K562 (cell line): Measurements from ENCODE around the gene TRMT10A. TPM values are rescaled to one million over a fixed set of nuclear protein-coding genes. Genes with fewer than 3 reads are reported as not detected.

Source experiments
- ATAC-seq: fragments of 200-7000 bp; cut with Tn5 transposase; 3 replicates; pipeline ENCODE4 v1.9.1; 2020; ENCODE audit warnings: moderate library complexity
- BruUV-seq: library from RNA; stranded (reverse); fragments of 400-500 nt; replicated peaks from 2 replicates; lab custom pipeline; 2021; lab: Mats Ljungman, UMichigan
- CTCF ChIA-PET: fragments of 300-600 bp; formaldehyde crosslinking; extraction: SDS; loops from one replicate; lab custom pipeline; 2021; ENCODE audit warnings: low intra/inter-chr PET ratio; lab: Yijun Ruan, JAX
- POLR2A ChIA-PET: fragments of 300-600, 350-650 bp; sonication (Branson Sonifier 250); formaldehyde crosslinking; extraction: SDS; loops from one replicate; lab custom pipeline; 2021; ENCODE audit warnings: antibody characterized with exemption, inconsistent platforms; lab: Yijun Ruan, JAX
- DNase-seq, 4 experiments: peaks; one replicate each; pipeline versions ENCODE4 v3.0.0 to v3.0.0-alpha.2; 2011 to 2018; ENCODE audit warnings: low spot score in 3 of 4, mixed read lengths in 3 of 4; ENCODE audit errors: extremely low read depth in 1 of 4
- FAIRE-seq: peaks from 2 replicates; lab custom pipeline; 2011; peaks lifted over from hg19 to GRCh38; lab: Jason Lieb, UNC
- H2AFZ ChIP-seq: 2 replicates; pipeline ENCODE4 v1.6.0; 2011; ENCODE audit warnings: low read depth, low read length, control low read depth, inconsistent platforms
- H3K27ac ChIP-seq: fragments of 200-600 bp; 3 replicates; pipeline ENCODE4 v1.8.0; 2011; ENCODE audit warnings: low read depth, mild to moderate bottlenecking, control low read depth, inconsistent platforms, low read length, moderate library complexity, mixed read lengths; ENCODE audit errors: extremely low read depth
- H3K27me3 ChIP-seq, 2 experiments: fragments of 300-600 bp in 1 of 2; 2 replicates in 1 of 2; 3 replicates in 1 of 2; pipeline versions ENCODE4 v1.6.0 to v1.8.0; 2011; ENCODE audit warnings: inconsistent platforms in 2 of 2, low read length in 2 of 2, mild to moderate bottlenecking in 1 of 2, mixed read lengths in 1 of 2, moderate library complexity in 1 of 2; ENCODE audit not compliant: control insufficient read depth in 2 of 2, insufficient read depth in 2 of 2
- H3K36me3 ChIP-seq: fragments of 300-600 bp; 3 replicates; pipeline ENCODE4 v1.8.0; 2011; ENCODE audit warnings: mild to moderate bottlenecking, low read length, inconsistent platforms; ENCODE audit not compliant: control insufficient read depth, insufficient read depth
- H3K4me1 ChIP-seq, 2 experiments: fragments of 200-600 bp in 1 of 2; replicated peaks in 1 of 2; 2 replicates in 1 of 2; 3 replicates in 1 of 2; pipeline versions ENCODE4 v1.5.1 to v1.8.0; 2011; ENCODE audit warnings: inconsistent platforms in 2 of 2, low read length in 2 of 2, mild to moderate bottlenecking in 1 of 2, mixed read lengths in 1 of 2, moderate library complexity in 1 of 2; ENCODE audit not compliant: control insufficient read depth in 2 of 2, insufficient read depth in 2 of 2
- H3K4me2 ChIP-seq: 2 replicates; pipeline ENCODE4 v1.6.1; 2011; ENCODE audit warnings: low read length, control low read depth, inconsistent platforms, mixed read lengths; ENCODE audit not compliant: insufficient read depth
- H3K4me3 ChIP-seq: fragments of 200-600 bp; sonication (generic), shearing (Covaris generic); 2 replicates; pipeline ENCODE4 v1.5.1; 2016; ENCODE audit warnings: control low read depth, inconsistent platforms
- H3K79me2 ChIP-seq: fragments of 200-600 bp; 3 replicates; pipeline ENCODE4 v1.8.0; 2011; ENCODE audit warnings: low read length, inconsistent platforms; ENCODE audit not compliant: control insufficient read depth, insufficient read depth
- H3K9ac ChIP-seq, 2 experiments: 2 replicates each; pipeline versions ENCODE4 v1.6.0 to v1.6.1; 2011; ENCODE audit warnings: low read depth in 2 of 2, low read length in 2 of 2, control low read depth in 1 of 2, inconsistent platforms in 1 of 2, mild to moderate bottlenecking in 1 of 2, mixed read lengths in 1 of 2; ENCODE audit not compliant: insufficient read depth in 1 of 2
- H3K9me1 ChIP-seq: one replicate; pipeline ENCODE4 v1.6.0; 2011; ENCODE audit warnings: inconsistent platforms, mild to moderate bottlenecking, low read length, moderate library complexity; ENCODE audit not compliant: control insufficient read depth, insufficient read depth
- H3K9me3 ChIP-seq: replicated peaks from 2 replicates; pipeline ENCODE4 v1.5.1; 2011; ENCODE audit warnings: low read depth, low read length, inconsistent platforms; ENCODE audit not compliant: control insufficient read depth, insufficient read depth
- H4K20me1 ChIP-seq: replicated peaks from 2 replicates; pipeline ENCODE4 v1.6.1; 2011; ENCODE audit warnings: low read length, inconsistent platforms, mixed read lengths; ENCODE audit not compliant: control insufficient read depth, insufficient read depth
- CBFA2T3 ChIP-seq: fragments of 450-650 bp; IDR thresholded peaks from 2 replicates; pipeline ENCODE4 v1.6.1; 2017
- ETS2 ChIP-seq: IDR thresholded peaks from 2 replicates; pipeline ENCODE4 v1.6.1; 2016; ENCODE audit warnings: borderline replicate concordance, missing genetic modification characterization, mild to moderate bottlenecking, moderate library complexity, missing compliant biosample characterization; ENCODE audit not compliant: poor library complexity, severe bottlenecking
- FOXP1 ChIP-seq: sonication (generic); formaldehyde crosslinking; IDR thresholded peaks from 2 replicates; pipeline ENCODE4 v1.8.0; 2022; ENCODE audit warnings: mild to moderate bottlenecking, missing genetic modification reagents
- KLF1 ChIP-seq: fragments of 450-650 bp; IDR thresholded peaks from 2 replicates; pipeline ENCODE4 v1.6.1; 2016; ENCODE audit warnings: missing genetic modification characterization, missing compliant biosample characterization
- LARP7 ChIP-seq: fragments of 450-650 bp; IDR thresholded peaks from 2 replicates; pipeline ENCODE4 v1.6.1; 2016
- NR4A1 ChIP-seq, 2 experiments: fragments of 250-450 bp in 1 of 2; fragments of 450-650 bp in 1 of 2; sonication (Bioruptor Pico) in 1 of 2; IDR thresholded peaks; 2 replicates each; pipeline versions ENCODE4 v1.4.0 to v1.6.1; 2016 to 2020; ENCODE audit warnings: mild to moderate bottlenecking in 2 of 2, missing compliant biosample characterization in 1 of 2, missing genetic modification characterization in 1 of 2, moderate library complexity in 1 of 2
- STAT5B ChIP-seq: fragments of 250-450 bp; sonication (Bioruptor Pico); IDR thresholded peaks from 2 replicates; pipeline ENCODE4 v1.8.0; 2021; ENCODE audit warnings: mild to moderate bottlenecking, inconsistent platforms
- ZNF384 ChIP-seq: IDR thresholded peaks from 2 replicates; pipeline ENCODE4 v1.6.1; 2012; ENCODE audit warnings: low read depth, low read length, improper control_type of control experiment
- ZNF586 ChIP-seq: fragments of 450-650 bp; formaldehyde crosslinking; conservative IDR thresholded peaks from 2 replicates; pipeline ENCODE4 v1.4.0; 2020; ENCODE audit warnings: mild to moderate bottlenecking, moderate library complexity
- WGBS: fragments of 100-300 bp; shearing (Covaris generic); methylation state at CpG from one replicate; pipeline ENCODE4 v1.1.6; 2016; ENCODE audit warnings: low coverage, mixed read lengths; ENCODE audit not compliant: insufficient coverage; ENCODE audit errors: missing lambda C conversion rate; 5-methylcytosine and 5-hydroxymethylcytosine counted together
- in situ Hi-C: fragments of 300-500 bp; cut with MboI; formaldehyde crosslinking; loops from 4 replicates; pipeline ENCODE4 v1.15.0; 2018; ENCODE audit warnings: inconsistent platforms, mixed read lengths
- intact Hi-C: fragments of 100-400 bp; cut with micrococcal nuclease; formaldehyde crosslinking; loops from 2 replicates; pipeline ENCODE4 v1.14.2; 2022
- polyA plus RNA-seq, 8 experiments: library from polyadenylated mRNA; depleted of rRNA in 4 of 8; stranded (reverse) in 5 of 8; unstranded in 3 of 8; fragments of >200 nt; fragmentation: Nextera tagmentation in 2 of 8; fragmentation: Illumina TruSeq in 1 of 8; extraction: Ambion mirVana in 2 of 8; extraction: Trizol in 1 of 8; gene quantifications; 2 replicates each; pipeline versions ENCODE4 v1.2.1 to v1.2.3, GENCODE V29; 2011 to 2014; ENCODE audit warnings: inconsistent platforms in 1 of 8, missing spikeins in 1 of 8
- total RNA-seq, 7 experiments: library from RNA; depleted of rRNA in 6 of 7; stranded (reverse); fragments of >200 nt in 6 of 7; fragmentation: Illumina TruSeq in 2 of 7; extraction: Trizol in 2 of 7; gene quantifications; 2 replicates each; pipeline versions ENCODE4 v1.2.1 to v1.2.3, GENCODE V29; 2011 to 2021; ENCODE audit warnings: low replicate concordance in 1 of 7

TRMT10A gene
- total and polyA plus RNA-seq, 9 of the 15 experiments (the other 6 are each of a cell fraction or from before 2014, with no cell fraction given) = 6.5 to 16.1 (median 12.7) TPM

- no peaks in the 10 kb centered on the region for H3K9me3 ChIP-seq
- H3K27ac ChIP-seq = no peak overlapping the region
- 0% methylated on average over 1 of the region's 1 CpG for WGBS
- ChIA-PET POLR2A (no interaction called here), CTCF (no interaction called here)
- no peaks in the 10 kb centered on the region for H3K4me1 ChIP-seq
- no peak overlapping the region for H2AFZ ChIP-seq
- DNase-seq = no peak
- no peaks in the 10 kb centered on the region for H3K9me1 ChIP-seq
- intact Hi-C loops (no loop called here), in situ Hi-C loops (no loop called here)
- H4K20me1 ChIP-seq = no peaks in the 10 kb centered on the region
- no peak overlapping the region for H3K9ac ChIP-seq
- H3K27me3 ChIP-seq = no peaks in the 10 kb centered on the region; a peak in 1 of 5 replicates
- no peak overlapping the region for H3K4me3 ChIP-seq
- H3K79me2 ChIP-seq = no peaks in the 10 kb centered on the region
- TF ChIP-seq LARP7 = no peak
- TF ChIP-seq ZNF586 = no peak
- no peak for TF ChIP-seq STAT5B (CRISPR knock-in tag)
- TF ChIP-seq ZNF384 = no peak
- TF ChIP-seq NR4A1 (CRISPR knock-in tag; IDR thresholded peaks at IDR 0.05) = no peak
- no peak for TF ChIP-seq NR4A1 (tag; IDR thresholded peaks at IDR 0.05)
- TF ChIP-seq FOXP1 (CRISPR knock-in tag) = no peak
- TF ChIP-seq ETS2 (tag) = no peak
- no peak for TF ChIP-seq KLF1 (tag)
- TF ChIP-seq CBFA2T3 = no peak
- no peak for ATAC-seq
- BruUV-seq = no TSS peak
- H3K36me3 ChIP-seq = no peaks in the 10 kb centered on the region
- H3K4me2 ChIP-seq = no peak overlapping the region
- FAIRE-seq = no peak
Observed at GRCh38 chr4:99573735-99574368, 10.0 kb upstream of the TRMT10A start.
